Naive B cell (primary cell): ENCODE measurements around the gene WNT5B. TPM values are rescaled to one million over a fixed set of nuclear protein-coding genes. Genes with fewer than 3 reads are reported as not detected.

Experiments
- ATAC-seq, 2 donors: fragments of 150-1000 bp; cut with Tn5 transposase; 2 replicates each; pipeline ENCODE4 v1.10.0; 2021; ENCODE audit warnings: low read depth in 2 of 2, mild to moderate bottlenecking in 2 of 2, moderate library complexity in 2 of 2
- DNase-seq: peaks from one replicate; pipeline ENCODE4 v3.0.0; 2022
- H3K27ac Mint-ChIP-seq, 6 donors: one replicate each; pipeline ENCODE4 v1.8.0; 2020 to 2022; ENCODE audit warnings: mild to moderate bottlenecking in 6 of 6, mixed read lengths in 6 of 6, moderate library complexity in 5 of 6, inconsistent platforms in 2 of 6
- H3K27me3 Mint-ChIP-seq, 3 donors: one replicate each; pipeline ENCODE4 v1.8.0; 2021 to 2022; ENCODE audit warnings: mixed read lengths in 3 of 3, mild to moderate bottlenecking in 1 of 3
- H3K36me3 Mint-ChIP-seq, 2 donors: one replicate each; pipeline ENCODE4 v1.8.0; 2020 to 2022; ENCODE audit warnings: mixed read lengths in 2 of 2, inconsistent platforms in 1 of 2, mild to moderate bottlenecking in 1 of 2
- H3K4me1 Mint-ChIP-seq, 3 donors: one replicate each; pipeline ENCODE4 v1.8.0; 2020 to 2022; ENCODE audit warnings: mixed read lengths in 3 of 3, inconsistent platforms in 1 of 3, mild to moderate bottlenecking in 1 of 3, moderate library complexity in 1 of 3
- H3K4me3 Mint-ChIP-seq, 8 donors: one replicate each; pipeline ENCODE4 v1.8.0; 2020 to 2022; ENCODE audit warnings: mild to moderate bottlenecking in 8 of 8, mixed read lengths in 8 of 8, moderate library complexity in 8 of 8, inconsistent platforms in 2 of 8
- H3K9me3 Mint-ChIP-seq, 7 donors: one replicate each; pipeline ENCODE4 v1.8.0; 2020 to 2022; ENCODE audit warnings: mixed read lengths in 7 of 7, mild to moderate bottlenecking in 5 of 7, inconsistent platforms in 2 of 7, moderate library complexity in 1 of 7
- polyA plus RNA-seq, 6 donors: library from polyadenylated mRNA; unstranded; fragments of 300-500 nt; fragmentation: Illumina TruSeq; gene quantifications; one replicate each; pipeline ENCODE4 v1.2.3, GENCODE V29; 2021; ENCODE audit warnings: low read depth in 6 of 6

Gene WNT5B
- polyA plus RNA-seq, 6 donors from 2014 or later = not detected

DNA sequence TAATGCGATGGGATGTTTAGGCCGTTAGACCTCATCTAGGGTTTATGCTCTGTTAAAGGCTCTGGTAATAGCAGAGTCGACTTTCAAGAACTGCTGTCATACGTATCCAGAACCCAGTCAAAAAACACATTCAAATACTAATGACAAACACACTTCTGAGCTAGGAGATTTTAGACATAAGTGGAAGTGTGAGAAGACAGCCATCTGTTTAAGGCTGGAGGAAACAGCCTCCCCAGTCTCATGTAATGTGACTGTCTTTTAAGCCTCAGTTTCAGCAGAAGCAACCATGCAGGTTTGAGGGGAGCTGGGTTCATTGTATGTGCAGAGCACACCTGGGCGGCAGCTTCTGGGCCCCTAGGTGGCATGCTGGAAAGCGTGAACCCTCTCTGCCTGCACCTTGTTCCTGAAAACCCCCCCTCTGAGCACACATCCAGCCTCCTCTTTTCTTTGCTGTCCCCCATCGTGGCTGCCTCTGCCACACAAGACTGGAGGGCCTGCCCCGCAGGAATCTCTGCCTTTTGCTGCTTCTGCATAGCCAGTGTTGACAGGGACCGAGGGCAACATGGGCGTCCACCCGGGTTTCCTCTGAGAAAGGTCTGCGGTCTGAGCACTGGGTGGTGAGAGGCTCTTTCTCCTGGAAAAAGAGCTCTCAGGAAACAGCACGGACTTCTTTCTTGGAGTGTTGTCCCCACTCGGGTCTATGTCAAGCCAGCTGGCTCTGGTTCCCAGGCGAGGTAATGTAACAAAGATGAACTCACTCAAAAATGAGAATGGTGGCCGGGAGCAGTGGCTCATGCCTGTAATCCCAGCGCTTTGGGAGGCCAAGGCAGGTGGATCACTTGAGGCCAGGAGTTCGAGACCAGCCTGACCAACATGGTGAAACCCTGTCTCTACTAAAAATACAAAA, 11.6 kb downstream of the WNT5B start:
- DNase-seq (no peak), ATAC-seq (no peak)
- H3K27me3 Mint-ChIP-seq = peaks cover 14 to 25% (median 15%) of the 10 kb centered on the region in 3 donors
- peaks cover 0 to 6% (median 0%) of the 10 kb centered on the region in 3 donors for H3K4me1 Mint-ChIP-seq
- H3K27ac Mint-ChIP-seq = no peak overlapping the region
- no peaks in the 10 kb centered on the region for H3K36me3 Mint-ChIP-seq
- H3K4me3 Mint-ChIP-seq = no peak overlapping the region
- no peaks in the 10 kb centered on the region for H3K9me3 Mint-ChIP-seq

DNA sequence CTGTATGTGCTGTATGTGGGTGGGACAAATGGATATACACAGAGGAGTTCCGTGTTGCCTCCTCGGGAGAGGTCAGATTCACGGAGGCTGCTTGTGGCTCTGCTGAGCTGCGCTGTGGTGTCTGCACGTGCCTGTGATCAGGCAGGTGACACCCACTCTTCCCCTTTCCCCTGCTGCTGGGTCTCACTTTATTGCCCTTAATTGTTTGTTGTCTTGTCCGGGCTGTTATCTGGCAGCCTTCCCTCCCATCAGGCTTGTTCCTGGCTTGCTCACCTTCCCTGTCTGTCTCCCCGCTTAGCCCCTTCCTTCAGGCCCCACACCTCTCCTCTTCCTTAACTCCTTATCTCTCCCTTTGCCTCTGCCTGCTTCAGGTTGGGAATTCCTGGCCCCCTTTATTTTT, 13.5 kb downstream of the WNT5B start:
- ATAC-seq = no peak
- Mint-ChIP-seq H3K4me3 (peak overlapping the region in 1 of 8 donors; percentile 44), H3K9me3 (no peaks in the 10 kb centered on the region), H3K27me3 (peaks cover 4 to 17% (median 15%) of the 10 kb centered on the region in 3 donors), H3K4me1 (peaks cover 0 to 20% (median 7%) of the 10 kb centered on the region in 3 donors), H3K27ac (peak overlapping the region in 1 of 6 donors; percentile 64), H3K36me3 (no peaks in the 10 kb centered on the region)
- DNase-seq = no peak

DNA sequence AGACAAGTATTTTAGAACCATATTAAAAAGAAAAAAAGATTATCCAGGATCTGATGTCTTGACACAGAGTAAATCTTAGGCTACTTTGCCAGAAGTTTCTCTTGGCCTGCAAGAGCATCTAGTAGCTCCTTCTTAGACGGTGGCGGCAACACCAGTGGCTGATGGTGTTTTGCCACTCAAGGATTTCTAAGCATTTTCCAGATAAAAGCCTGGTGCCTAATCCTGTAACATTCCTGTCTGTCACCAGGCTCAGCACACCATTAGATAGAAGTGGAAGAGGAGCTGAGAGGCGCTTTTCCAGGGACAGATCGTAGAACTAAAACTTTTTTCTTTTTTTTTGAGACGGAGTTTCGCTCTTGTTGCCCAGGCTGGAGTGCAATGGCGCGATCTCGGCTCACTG, 14.0 kb downstream of the WNT5B start:
- DNase-seq = no peak
- peak overlapping the region in 1 of 6 donors; percentile 21 for H3K27ac Mint-ChIP-seq
- H3K36me3 Mint-ChIP-seq = no peaks in the 10 kb centered on the region
- ATAC-seq = no peak
- H3K4me3 Mint-ChIP-seq = no peak overlapping the region
- no peaks in the 10 kb centered on the region for H3K9me3 Mint-ChIP-seq
- H3K4me1 Mint-ChIP-seq = peaks cover 0 to 21% (median 9%) of the 10 kb centered on the region in 3 donors
- H3K27me3 Mint-ChIP-seq = peaks cover 4 to 17% (median 15%) of the 10 kb centered on the region in 3 donors

DNA sequence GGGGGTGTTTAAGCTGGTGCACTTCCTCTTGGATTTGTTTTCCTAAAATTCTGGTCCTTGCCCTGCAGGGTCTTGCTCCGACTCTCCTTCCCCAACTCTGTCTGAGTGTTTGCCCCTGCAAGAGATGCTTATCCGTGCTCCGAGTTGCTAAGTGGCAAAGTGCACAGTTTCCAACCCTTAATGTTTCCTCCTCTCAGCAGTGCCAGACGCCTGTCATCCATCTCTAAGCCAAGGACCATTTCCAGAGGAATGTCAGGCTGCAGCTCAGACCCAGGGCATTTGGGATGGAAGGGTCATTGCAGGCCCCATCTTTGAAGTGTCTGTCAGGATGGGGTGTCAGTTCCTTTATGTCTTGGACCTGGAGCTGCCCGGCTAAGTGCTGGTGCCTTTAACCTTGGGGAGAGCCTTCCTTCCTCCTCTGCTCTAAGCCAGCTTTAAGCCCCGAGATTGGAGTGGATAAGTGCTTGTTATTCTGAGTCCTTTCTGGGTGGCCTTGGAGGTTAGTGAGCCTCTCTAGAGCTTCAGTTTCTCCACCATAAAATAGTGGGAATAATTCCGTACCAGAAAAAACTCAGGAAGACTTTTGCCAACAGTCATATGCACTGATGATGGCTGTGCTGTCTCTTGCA, 15.0 kb downstream of the WNT5B start:
- ATAC-seq = no peak

DNA sequence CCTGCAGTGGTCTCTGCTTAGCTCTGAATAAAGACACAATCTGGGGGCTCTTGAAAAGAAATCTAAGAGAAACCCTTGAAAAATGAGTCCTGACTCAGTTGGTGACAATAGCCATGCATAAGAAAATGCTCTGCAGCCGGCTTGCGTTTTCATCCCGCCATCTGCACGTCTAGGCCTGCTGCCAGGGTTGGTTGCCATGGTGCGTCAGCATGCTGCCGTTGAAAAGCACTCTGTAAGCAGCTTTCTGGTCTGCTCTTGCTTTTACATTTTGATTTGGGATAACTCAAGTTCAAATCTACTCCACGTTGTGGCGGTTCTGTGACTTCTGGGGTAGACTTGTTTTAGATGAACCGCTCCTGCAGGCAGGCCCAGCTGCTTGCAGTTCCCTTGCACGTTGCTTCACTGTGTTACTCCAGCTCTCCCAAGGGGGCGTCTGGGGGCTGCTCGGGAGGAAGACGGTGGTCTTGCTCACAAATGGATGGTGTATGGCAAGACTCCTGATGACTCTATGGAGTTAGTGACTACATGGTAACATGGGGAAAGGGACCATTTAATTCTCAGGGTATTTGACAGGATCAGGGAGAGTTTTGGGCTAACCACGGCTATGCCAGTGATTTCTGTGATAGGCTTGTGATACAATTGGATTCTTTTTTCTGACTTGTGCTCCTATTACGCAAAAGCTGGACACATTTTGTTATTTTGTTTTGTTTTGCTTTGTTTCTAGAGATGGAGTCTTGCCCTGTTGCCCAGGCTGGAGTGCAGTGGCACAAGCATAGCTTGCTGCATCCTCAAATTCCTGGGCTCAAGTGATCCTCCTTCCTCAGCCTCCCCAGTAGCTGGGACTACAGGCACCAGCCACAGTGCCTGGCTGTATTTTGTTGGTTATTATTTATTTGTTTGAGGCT, 15.8 kb downstream of the WNT5B start:
- Mint-ChIP-seq H3K4me1 (peaks cover 0 to 21% (median 9%) of the 10 kb centered on the region in 3 donors), H3K27ac (no peak overlapping the region), H3K4me3 (no peak overlapping the region), H3K36me3 (no peaks in the 10 kb centered on the region), H3K9me3 (no peaks in the 10 kb centered on the region), H3K27me3 (peaks cover 4 to 23% (median 20%) of the 10 kb centered on the region in 3 donors)
- no peak for DNase-seq
- ATAC-seq = no peak

More for the DNA sequence above, 15.0 kb downstream of the WNT5B start:
- no peak for DNase-seq
- Mint-ChIP-seq H3K36me3 (no peaks in the 10 kb centered on the region), H3K27me3 (peaks cover 4 to 17% (median 15%) of the 10 kb centered on the region in 3 donors), H3K27ac (no peak overlapping the region), H3K4me3 (no peak overlapping the region), H3K4me1 (peaks cover 0 to 21% (median 9%) of the 10 kb centered on the region in 3 donors), H3K9me3 (no peaks in the 10 kb centered on the region)

DNA sequence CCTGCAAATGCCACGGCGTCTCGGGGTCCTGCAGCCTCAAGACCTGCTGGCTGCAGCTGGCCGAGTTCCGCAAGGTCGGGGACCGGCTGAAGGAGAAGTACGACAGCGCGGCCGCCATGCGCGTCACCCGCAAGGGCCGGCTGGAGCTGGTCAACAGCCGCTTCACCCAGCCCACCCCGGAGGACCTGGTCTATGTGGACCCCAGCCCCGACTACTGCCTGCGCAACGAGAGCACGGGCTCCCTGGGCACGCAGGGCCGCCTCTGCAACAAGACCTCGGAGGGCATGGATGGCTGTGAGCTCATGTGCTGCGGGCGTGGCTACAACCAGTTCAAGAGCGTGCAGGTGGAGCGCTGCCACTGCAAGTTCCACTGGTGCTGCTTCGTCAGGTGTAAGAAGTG, 16.8 kb downstream of the WNT5B start:
- peaks cover 0 to 21% (median 9%) of the 10 kb centered on the region in 3 donors for H3K4me1 Mint-ChIP-seq
- peaks cover 0 to 32% (median 22%) of the 10 kb centered on the region in 3 donors for H3K27me3 Mint-ChIP-seq
- DNase-seq (no peak), ATAC-seq (no peak)
- H3K27ac Mint-ChIP-seq = no peak overlapping the region
- no peak overlapping the region for H3K4me3 Mint-ChIP-seq
- no peaks in the 10 kb centered on the region for H3K36me3 Mint-ChIP-seq
- no peaks in the 10 kb centered on the region for H3K9me3 Mint-ChIP-seq

DNA sequence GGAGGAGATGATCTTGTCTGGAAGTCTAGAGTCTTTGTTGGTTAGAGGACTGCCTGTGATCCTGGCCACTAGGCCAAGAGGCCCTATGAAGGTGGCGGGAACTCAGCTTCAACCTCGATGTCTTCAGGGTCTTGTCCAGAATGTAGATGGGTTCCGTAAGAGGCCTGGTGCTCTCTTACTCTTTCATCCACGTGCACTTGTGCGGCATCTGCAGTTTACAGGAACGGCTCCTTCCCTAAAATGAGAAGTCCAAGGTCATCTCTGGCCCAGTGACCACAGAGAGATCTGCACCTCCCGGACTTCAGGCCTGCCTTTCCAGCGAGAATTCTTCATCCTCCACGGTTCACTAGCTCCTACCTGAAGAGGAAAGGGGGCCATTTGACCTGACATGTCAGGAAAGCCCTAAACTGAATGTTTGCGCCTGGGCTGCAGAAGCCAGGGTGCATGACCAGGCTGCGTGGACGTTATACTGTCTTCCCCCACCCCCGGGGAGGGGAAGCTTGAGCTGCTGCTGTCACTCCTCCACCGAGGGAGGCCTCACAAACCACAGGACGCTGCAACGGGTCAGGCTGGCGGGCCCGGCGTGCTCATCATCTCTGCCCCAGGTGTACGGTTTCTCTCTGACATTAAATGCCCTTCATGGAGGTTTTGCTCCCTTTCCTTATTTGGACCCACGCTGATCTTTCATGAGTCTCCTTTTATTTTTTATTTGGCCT, 17.7 kb downstream of the WNT5B start:
- no peaks in the 10 kb centered on the region for H3K9me3 Mint-ChIP-seq
- no peak for DNase-seq
- ATAC-seq = no peak
- H3K4me1 Mint-ChIP-seq = peaks cover 0 to 21% (median 9%) of the 10 kb centered on the region in 3 donors
- peak overlapping the region in 1 of 6 donors; percentile 8 for H3K27ac Mint-ChIP-seq
- H3K27me3 Mint-ChIP-seq = peaks cover 0 to 41% (median 25%) of the 10 kb centered on the region in 3 donors
- no peaks in the 10 kb centered on the region for H3K36me3 Mint-ChIP-seq
- H3K4me3 Mint-ChIP-seq = peak overlapping the region in 2 of 8 donors; percentile 16 to 34

DNA sequence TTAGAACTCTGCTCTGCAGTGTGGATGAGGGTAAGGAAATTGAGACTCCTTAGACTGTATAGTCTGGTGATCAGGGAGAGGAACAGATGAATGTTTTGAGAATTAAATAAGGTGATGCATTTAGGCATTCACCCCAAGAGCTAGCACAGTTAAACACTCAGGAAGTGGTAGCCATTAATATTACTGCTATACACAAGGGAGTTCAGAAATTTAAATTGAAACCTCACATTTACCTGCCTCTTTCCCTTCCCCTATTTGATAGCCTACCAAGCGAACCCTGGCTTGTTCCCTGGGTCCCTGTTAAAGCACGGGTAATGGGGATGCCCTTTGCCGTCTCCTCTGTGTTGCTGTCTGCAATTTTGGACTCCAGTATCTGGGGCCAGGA, 18.2 kb downstream of the WNT5B start:
- DNase-seq = no peak
- Mint-ChIP-seq H3K36me3 (no peaks in the 10 kb centered on the region), H3K4me1 (peaks cover 0 to 21% (median 9%) of the 10 kb centered on the region in 3 donors), H3K27me3 (peaks cover 0 to 43% (median 27%) of the 10 kb centered on the region in 3 donors), H3K9me3 (no peaks in the 10 kb centered on the region), H3K4me3 (peak overlapping the region in 3 of 8 donors; percentile 16 to 34 (median 25)), H3K27ac (no peak overlapping the region)
- ATAC-seq = peak in 1 of 2 donors; percentile 58

DNA sequence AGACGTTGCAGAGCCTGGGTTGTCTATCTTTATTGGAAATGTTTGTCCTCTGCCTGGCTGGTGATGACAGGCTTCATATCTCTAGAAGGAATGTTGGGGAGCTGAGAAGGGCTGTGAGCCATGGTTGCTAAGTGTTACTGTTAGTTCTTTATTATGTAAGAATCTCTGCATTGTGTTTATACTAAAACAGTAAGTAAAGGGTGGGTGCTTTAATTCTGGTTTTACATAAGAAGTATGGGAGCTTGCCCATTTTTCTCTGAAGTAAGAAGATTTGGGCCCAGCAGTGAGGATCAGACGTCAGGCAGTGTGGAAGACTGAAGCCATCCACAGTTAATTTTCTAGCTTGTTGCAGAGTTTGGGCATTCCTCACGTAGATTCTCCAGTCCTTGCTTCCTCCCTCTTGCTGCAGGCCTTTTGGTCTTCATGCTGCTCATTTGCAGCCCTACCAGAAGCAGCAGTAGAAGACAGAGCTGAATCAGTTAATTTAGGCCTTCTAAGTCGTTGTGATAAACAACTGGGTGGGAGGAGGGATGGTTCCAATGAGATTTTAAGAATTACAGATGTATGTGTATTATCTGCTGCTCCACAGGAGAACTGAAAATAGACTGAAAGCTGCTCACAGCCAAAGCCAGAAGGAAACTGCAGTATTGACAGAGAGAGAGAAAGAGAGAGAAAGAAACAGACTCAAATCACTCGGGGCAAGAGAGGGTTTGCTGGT, 21.4 kb downstream of the WNT5B start:
- Mint-ChIP-seq H3K4me1 (peaks cover 0 to 21% (median 15%) of the 10 kb centered on the region in 3 donors), H3K9me3 (no peaks in the 10 kb centered on the region), H3K36me3 (no peaks in the 10 kb centered on the region), H3K4me3 (no peak overlapping the region), H3K27me3 (peaks cover 0 to 35% (median 22%) of the 10 kb centered on the region in 3 donors), H3K27ac (no peak overlapping the region)
- DNase-seq (no peak), ATAC-seq (no peak)

DNA sequence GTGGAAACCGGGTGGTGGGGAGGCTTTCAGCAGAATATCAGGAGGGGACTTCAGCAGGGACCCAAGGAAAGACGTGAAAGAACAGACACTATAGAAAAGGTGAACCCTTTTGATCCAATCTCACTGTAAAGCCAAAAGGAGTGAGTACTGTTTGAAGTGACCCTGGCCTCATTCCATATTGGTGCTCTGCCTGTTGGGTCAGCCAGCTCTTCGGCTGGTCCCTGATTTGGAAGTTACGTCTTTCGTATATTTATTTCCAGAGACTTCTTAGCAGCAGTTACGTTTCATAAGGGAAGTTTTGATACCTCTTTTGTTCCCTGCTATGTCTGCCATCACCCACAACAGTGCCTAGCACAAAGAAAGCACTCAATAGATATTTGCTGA, 21.9 kb downstream of the WNT5B start:
- Mint-ChIP-seq H3K4me1 (peaks cover 0 to 19% (median 15%) of the 10 kb centered on the region in 3 donors), H3K27ac (no peak overlapping the region), H3K36me3 (no peaks in the 10 kb centered on the region), H3K4me3 (no peak overlapping the region), H3K9me3 (no peaks in the 10 kb centered on the region), H3K27me3 (peaks cover 0 to 35% (median 22%) of the 10 kb centered on the region in 3 donors)
- ATAC-seq (no peak), DNase-seq (no peak)

DNA sequence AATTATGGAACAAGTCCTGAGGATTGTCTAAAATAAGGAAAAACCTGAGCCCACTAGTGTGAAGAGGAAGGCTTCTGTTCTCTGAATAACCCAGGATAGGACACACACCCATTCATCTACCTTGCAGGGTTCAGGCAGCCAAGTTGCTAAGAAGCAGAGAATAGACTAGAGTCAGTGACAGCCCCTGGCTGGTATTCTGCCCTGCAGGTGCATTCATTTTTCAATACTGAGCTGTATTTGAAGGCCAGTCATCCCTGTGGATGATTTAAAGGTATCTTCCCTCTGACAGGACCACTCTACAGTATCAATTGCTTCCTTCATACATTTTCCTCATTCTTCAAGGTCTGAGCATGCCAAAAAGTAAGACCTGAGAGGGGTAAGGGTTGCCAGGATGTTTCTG, 22.9 kb downstream of the WNT5B start:
- H3K4me3 Mint-ChIP-seq = no peak overlapping the region
- H3K27me3 Mint-ChIP-seq = peaks cover 0 to 35% (median 22%) of the 10 kb centered on the region in 3 donors
- no peaks in the 10 kb centered on the region for H3K9me3 Mint-ChIP-seq
- DNase-seq (no peak), ATAC-seq (no peak)
- H3K27ac Mint-ChIP-seq = no peak overlapping the region
- no peaks in the 10 kb centered on the region for H3K36me3 Mint-ChIP-seq
- H3K4me1 Mint-ChIP-seq = peaks cover 0 to 14% (median 11%) of the 10 kb centered on the region in 3 donors

DNA sequence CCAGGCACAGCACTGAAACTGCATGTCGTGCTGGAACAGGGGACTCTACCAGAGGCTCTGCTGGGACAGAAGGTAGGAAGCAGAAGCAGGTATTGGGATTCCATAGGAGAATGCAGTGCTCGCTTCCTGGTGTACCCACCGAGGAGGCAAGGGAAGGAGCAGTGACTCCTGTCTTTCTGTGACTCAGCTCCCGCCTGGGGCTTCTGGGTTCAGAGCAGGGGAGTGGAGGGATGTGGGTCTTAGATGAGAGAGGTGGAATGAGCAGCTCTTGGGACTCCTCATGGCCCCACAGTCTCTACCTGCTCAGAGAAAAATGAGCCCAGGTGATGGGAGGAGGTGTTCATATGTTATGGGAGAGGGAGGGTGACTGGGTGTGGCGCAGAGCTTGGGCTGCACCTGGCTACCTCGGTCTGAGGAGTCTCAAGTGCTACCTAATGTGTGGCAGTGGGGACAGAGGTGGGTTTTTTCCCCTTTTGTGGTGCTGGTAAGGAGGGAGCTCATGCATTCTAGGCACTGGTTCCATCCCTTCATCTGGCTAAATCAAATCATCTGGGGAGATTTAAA, 26.3 kb downstream of the WNT5B start:
- no peak overlapping the region for H3K4me3 Mint-ChIP-seq
- H3K36me3 Mint-ChIP-seq = no peaks in the 10 kb centered on the region
- ATAC-seq = no peak
- peaks cover 0 to 16% (median 7%) of the 10 kb centered on the region in 3 donors for H3K27me3 Mint-ChIP-seq
- H3K4me1 Mint-ChIP-seq = peaks cover 0 to 8% (median 6%) of the 10 kb centered on the region in 3 donors
- peak overlapping the region in 1 of 6 donors; percentile 65 for H3K27ac Mint-ChIP-seq
- DNase-seq = no peak
- H3K9me3 Mint-ChIP-seq = no peaks in the 10 kb centered on the region
